Sciatic nerve (tissue), 2 donors: ENCODE data around the gene TTLL11. TPM values are rescaled to one million over a fixed set of nuclear protein-coding genes. Genes with fewer than 3 reads are reported as not detected.
A peak's percentile ranks its signal among the peaks of the same experiment; 100 is the strongest.

Experiments used
- ATAC-seq: fragments of 200-7000 bp; cut with Tn5 transposase; one replicate; pipeline ENCODE4 v1.9.1; 2020; ENCODE audit warnings: mild to moderate bottlenecking, moderate library complexity
- DNase-seq: peaks from one replicate; pipeline ENCODE4 v3.0.0-alpha.2; 2020; ENCODE audit warnings: low spot score
- intact Hi-C: fragments of 100-400 bp; cut with DNase I; formaldehyde crosslinking; loops from one replicate; pipeline ENCODE4 v1.14.2; 2022
- total RNA-seq: library from RNA; stranded (reverse); fragmentation: NEBNext Ultra II Directional; extraction: Animal tissue kit (Norgen Biotek cat#: 25700); gene quantifications from one replicate; pipeline ENCODE4 v1.2.1, GENCODE V29; 2021
- donor health status: DM: no; HTN: no; CAD: no.
- donor health status: DM: no; HTN: no; CAD: no.

TTLL11 gene
- total RNA-seq, 1 donor from 2014 or later, result 14.2 TPM

DNA sequence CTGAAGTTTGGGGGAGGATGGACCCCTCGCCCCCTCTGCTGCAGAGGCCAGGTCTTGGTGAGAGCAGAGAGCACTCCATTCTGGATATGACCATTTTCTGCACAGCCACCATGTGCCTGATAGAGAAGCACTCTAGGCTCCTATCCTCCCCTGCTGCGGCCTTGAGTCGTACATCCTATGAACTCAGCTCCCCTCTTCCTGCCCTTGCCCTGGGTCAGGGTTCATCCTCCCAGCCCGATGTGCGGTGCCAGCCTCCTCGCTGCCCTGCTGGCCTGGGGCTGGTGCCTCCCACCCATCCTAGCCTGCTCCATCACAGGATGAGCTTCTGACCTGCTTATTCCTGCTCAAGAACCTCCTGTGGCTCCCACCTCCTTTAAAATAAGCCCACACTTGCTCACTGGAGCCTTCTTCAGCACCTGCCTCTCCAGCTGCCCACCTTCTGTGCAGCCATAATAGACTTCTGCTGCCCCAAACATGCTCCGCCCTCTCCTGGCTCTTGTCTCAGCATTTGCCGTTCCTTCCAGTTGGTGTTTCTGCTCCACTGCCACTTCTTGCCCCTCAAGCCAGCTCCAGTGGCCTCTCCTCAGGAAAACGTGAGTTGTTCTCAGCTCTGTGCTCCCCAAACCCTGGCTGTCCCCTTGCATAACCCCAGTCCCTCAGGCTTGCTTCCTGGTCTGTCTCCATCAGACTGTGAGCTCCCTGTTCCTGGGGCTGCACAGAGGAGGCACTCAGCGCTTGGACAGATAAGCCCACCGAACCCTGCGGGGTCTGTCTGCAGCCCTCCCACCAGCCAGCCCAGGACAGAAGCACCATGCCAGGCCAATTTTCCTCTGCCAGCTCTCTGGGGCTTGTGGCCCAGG, 22.3 kb upstream of the TTLL11 start:
- intact Hi-C loops, result no loop called here
- no peak for DNase-seq
- ATAC-seq, result no peak

GRCh38 chr9:122113574-122113973, 20.5 kb upstream of the TTLL11 start:
- ATAC-seq, result no peak
- DNase-seq, result no peak
- intact Hi-C loops, result no loop called here

GRCh38 chr9:122112238-122112637, 19.1 kb upstream of the TTLL11 start:
- DNase-seq (no peak), ATAC-seq (no peak)
- intact Hi-C loops, result no loop called here

GRCh38 chr9:122111413-122112085, 18.4 kb upstream of the TTLL11 start:
- no peak for ATAC-seq
- DNase-seq, result no peak
- intact Hi-C loops, result no loop called here

DNA sequence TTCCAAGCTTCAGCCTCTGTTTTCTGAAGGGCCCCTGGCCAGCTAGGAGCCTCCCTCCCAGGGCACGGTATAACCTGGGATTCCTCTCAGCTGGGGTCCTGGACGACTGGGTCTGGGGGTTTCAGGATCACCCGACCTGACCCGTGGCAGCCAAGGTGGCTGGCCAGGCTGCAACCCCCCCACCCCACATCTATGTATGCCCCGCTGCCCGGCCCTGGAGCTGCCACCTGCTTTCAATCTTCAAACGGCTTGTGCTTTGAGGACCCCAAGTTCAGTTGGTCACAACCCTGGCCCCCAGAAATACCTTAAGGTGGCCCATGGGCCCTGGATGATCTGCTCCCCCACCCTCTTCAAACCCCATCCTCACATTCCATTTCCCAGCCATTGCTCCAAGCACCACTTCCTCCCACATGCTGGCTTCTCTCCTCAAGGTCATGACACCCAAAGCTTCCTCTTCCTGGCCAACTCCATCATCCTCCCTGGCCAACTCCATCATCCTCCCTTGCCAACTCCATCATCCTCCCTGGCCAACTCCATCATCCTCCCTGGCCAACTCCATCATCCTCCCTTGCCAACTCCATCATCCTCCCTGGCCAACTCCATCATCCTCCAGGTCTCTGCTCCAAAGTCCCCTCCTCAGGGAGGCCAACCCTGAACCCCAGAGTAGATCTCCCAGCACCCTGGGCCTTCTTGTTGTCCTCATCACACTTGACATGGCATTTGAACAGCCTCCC, 17.2 kb upstream of the TTLL11 start:
- no peak for DNase-seq
- intact Hi-C loops, result no loop called here

DNA sequence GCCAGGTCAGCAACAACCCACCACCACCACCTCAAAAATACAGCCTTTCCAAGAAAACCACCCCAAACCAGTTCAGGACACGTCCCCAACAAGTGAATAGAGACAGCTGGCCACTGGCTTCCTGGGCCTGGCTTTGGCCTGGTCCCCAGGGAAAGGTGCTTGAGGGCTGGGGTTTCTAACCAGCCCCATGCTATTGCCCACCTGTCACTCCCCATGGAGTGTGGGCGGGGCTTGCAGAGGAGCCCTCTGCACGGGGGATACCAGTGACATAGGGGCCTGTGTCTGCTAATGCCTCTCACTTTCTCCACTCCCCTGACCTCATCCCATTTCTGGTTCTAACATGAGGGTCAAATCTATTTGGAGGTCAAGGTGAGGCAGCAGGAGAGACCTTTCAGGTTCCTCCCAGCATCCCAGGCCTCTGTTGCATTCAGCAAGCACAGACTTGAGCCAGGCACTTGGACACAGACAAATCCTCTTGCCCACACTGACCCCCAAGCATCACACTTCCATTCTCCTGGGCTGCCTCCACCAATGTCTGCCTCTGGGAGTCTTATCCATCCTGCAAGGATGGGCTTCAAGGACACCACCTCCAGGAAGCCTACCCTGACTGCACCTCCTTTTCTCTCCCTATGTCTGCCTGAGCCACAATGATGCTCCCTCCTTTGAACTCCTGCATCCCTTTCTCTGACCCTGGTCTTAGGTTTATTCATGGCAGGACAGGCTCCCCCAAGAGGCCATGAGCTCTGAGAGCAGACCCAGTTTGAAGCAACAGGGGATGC, 16.1 kb upstream of the TTLL11 start:
- no peak for ATAC-seq
- intact Hi-C loops, result no loop called here
- no peak for DNase-seq

More for the DNA sequence above, 17.2 kb upstream of the TTLL11 start:
- ATAC-seq, result no peak

DNA sequence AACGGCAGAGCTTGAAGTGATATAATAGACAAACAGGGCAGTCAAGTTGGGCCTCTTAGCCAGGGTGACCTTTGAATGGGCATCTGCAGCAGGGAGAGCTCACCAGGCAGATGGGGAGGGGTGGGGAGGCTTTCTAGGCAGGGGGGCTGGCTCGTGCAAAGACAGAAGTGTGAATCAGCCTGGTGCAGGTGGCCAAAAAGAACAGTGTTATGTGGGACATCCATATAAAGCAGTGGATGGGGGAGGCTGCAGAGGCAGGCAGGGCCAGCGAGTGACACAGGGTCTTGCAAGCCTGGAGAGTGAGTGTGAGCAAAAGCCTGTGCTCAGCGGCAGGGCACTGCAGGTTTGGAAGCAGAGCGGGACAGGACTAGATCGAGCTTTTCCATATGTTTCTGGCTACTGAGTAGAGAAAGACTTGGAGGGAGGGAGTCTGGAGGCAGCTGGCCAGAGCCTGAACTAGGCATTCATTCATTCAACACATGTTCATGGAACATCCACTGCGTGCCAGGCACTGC, 14.2 kb upstream of the TTLL11 start:
- intact Hi-C loops, result no loop called here
- ATAC-seq (no peak), DNase-seq (no peak)

GRCh38 chr9:122106576-122106975, 13.5 kb upstream of the TTLL11 start:
- ATAC-seq, result no peak
- intact Hi-C loops, result no loop called here
- no peak for DNase-seq

GRCh38 chr9:122103985-122104384, 10.9 kb upstream of the TTLL11 start:
- DNase-seq, result no peak
- no peak for ATAC-seq
- intact Hi-C loops, result no loop called here

DNA sequence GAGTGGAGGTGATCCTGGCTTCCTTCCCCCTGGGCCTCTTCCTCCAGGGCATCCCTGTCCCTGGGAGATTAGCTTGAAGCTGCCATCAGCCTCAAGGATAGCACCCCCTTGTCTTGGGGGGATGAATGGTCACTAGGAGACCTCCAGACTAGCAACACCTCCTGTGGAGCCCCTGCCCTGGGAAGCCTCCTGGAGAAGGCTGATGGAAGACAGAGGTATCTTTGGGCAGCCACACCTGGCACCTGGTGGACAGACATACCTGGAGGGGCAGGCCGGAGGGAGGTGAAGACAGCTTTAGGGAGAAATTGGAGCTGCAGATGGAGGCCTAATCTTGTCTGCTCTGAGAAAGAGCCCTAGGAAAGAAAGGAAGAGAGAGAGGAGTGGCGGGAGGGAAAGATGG, 9.0 kb upstream of the TTLL11 start:
- ATAC-seq, result no peak
- DNase-seq, result no peak
- intact Hi-C loops, result no loop called here

GRCh38 chr9:122100756-122101155, 7.6 kb upstream of the TTLL11 start:
- DNase-seq, result no peak
- intact Hi-C loops, result no loop called here
- ATAC-seq, result no peak

- intact Hi-C loops, result loop anchor here (10.0 kb wide), 1 partner anchor 715 kb away; no protein-coding TSS in a partner anchor
- peak; percentile 91 for ATAC-seq
Observed at GRCh38 chr9:122099271-122099869, 6.3 kb upstream of the TTLL11 start.

DNA sequence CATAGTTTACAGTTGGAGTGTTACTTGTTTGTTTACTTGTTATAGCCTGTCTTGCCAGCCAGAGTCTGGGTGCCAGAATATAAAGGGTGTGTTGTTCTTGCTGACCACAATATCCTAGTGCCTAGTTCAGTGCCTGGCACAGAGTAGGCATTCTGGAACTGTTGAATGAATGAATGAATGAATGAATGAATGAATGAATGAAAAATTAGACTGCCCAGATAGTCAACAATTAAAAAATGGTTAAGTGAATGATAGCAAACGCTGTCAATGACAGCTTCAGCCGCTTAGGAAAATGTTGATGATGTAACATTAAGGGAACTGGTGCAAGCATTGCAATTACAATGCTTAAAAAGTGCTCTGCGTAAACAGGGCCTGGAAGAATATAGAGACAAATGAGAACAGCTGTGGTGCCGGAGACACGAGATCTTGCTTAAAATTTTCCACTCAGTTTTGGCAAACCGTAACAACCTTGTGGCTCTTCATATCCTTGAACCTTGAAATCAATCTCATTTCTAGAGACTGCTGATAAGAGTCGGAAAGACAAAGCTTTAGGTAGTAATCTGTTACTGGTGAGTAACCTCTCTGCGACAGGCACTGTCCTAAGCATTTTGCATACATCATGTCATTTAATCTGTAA, 4.7 kb upstream of the TTLL11 start:
- no peak for ATAC-seq
- no peak for DNase-seq
- intact Hi-C loops, result loop anchor here (10.0 kb wide), 1 partner anchor 717 kb away; no protein-coding TSS in a partner anchor

More at GRCh38 chr9:122099271-122099869, 6.3 kb upstream of the TTLL11 start:
- DNase-seq, result peak; percentile 92

DNA sequence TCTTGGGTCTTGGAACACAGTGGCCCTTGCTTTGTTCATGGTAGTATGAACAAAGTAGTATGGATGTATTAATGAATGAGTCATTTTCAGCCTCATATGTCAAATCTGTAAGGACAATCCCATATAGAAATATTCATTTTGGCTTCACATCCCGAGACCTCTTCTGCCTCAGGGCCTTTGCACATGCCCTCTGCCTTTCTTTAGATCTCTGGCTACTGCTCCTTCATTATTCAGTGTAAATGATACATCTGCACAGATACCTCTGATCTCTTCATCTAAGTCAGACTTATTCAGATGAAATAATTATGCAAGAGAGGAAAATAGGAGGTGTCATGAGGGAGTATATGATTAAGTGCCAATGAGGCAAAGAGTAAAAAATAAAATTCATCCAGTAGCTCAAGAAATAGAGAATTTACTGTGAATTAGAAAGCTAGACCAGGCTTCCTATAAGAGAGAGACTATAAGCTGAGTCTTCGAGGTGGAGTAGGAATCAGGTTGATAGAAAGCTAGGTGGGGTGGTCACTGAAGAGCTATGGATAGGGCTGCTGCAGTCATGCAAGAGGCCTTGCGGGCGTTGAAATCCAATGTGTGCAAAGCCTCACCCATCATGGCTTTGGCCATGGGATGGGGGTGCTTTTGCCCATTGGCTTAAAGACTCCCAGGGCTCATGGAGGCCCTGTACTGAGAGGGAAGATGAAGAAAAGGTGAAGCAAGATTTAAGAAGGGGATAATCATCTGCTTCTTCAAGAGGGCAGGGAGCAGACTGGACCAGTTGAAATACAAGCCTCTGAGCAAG, 3.7 kb upstream of the TTLL11 start:
- intact Hi-C loops, result loop anchor here (10.0 kb wide), 1 partner anchor 718 kb away; no protein-coding TSS in a partner anchor
- no peak for DNase-seq

DNA sequence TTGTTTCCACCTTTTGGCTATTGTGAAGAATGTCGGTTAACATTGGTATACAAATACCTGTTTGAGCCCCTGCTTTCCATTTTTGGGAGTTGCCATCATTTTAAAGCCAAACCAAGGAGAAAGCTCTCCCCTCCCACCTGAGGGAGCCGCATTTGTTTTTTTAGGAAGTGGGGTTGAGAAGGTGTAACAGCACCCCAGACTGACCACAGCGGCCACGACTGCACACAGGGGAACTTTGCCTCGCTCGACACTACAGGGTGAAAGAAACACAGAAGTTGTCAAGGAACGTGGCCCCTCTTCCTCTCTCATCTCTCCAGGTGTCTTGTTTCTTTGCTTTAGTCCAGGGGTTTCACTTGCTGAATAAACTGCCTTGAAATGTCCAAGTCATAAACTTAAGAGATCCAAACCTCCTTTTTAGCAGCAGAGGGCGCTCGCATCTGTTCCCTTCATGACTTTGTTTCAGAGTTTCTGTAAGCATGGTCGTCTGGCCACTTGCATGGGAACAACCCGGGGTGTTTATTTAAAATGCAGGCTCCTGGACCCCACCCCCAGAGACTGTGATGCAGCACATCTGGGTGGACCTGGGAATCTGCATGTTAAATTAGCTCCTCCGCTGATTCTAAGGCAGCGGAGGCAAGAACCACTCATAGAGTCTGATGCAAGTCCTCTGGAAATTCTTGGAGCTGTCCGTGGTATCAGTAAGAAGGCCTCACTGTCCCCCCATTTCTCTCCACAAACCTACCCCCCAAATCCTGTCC, 2.1 kb upstream of the TTLL11 start:
- intact Hi-C loops, result loop anchor here (10.0 kb wide), 1 partner anchor 720 kb away; no protein-coding TSS in a partner anchor
- DNase-seq, result no peak

More for the DNA sequence above, 3.7 kb upstream of the TTLL11 start:
- ATAC-seq, result no peak

More for the DNA sequence above, 2.1 kb upstream of the TTLL11 start:
- no peak for ATAC-seq
